ENCODE measurements around the gene SH3BP4.

- no peak for TF ChIP-seq CTCF (conservative IDR thresholded peaks at IDR 0.05; ENCODE audit: low read depth, low read length)
- no peak for TF ChIP-seq EZH2 (IDR thresholded peaks at IDR 0.05; ENCODE audit: borderline replicate concordance, low read depth, low read length, poor library complexity, severe bottlenecking)
These were observed 21.2 kb downstream of the SH3BP4 start for GRCh38 chr2:234973008-234973407.
